SK-N-MC (cell line): Measurements from ENCODE around the gene RPRM.

ENCODE experiments used
- DNase-seq: peaks from one replicate; pipeline ENCODE4 v3.0.0-alpha.2; 2011; ENCODE audit warnings: low read depth, low spot score
- H3K27ac ChIP-seq: fragments of 200-600 bp; sonication (generic); 2 replicates; pipeline ENCODE4 v1.5.1; 2016; ENCODE audit warnings: mixed run types
- H3K36me3 ChIP-seq: fragments of 200-600 bp; sonication (generic); 2 replicates; pipeline ENCODE4 v1.6.1; 2017; ENCODE audit warnings: antibody characterized with exemption, low read length, mixed read lengths; ENCODE audit not compliant: insufficient read depth
- H3K4me3 ChIP-seq: fragments of 200-600 bp; sonication (generic); 2 replicates; pipeline ENCODE4 v1.5.1; 2016
- H3K9ac ChIP-seq: fragments of 200-600 bp; sonication (generic); 2 replicates; pipeline ENCODE4 v1.8.0; 2017; ENCODE audit warnings: mixed run types, mixed read lengths; ENCODE audit not compliant: insufficient read length
- H3K9me3 ChIP-seq: fragments of 200-600 bp; sonication (generic); 2 replicates; pipeline ENCODE4 v1.6.1; 2017; ENCODE audit warnings: low read depth, mild to moderate bottlenecking, antibody characterized with exemption, low read length, moderate library complexity, mixed read lengths
- EZH2 ChIP-seq: fragments of 200-600 bp; sonication (generic); IDR thresholded peaks from one replicate; pipeline ENCODE4 v1.6.1; 2017; ENCODE audit warnings: antibody characterized with exemption
- FOXP2 ChIP-seq: optimal IDR thresholded peaks from 2 replicates; pipeline ENCODE3; 2011; ENCODE audit warnings: mild to moderate bottlenecking, moderate library complexity; ENCODE audit not compliant: insufficient read depth; ENCODE audit errors: extremely low read length, control extremely low read depth
- POLR2AphosphoS5 ChIP-seq: IDR thresholded peaks from 2 replicates; pipeline ENCODE4 v1.6.1; 2012; ENCODE audit warnings: mild to moderate bottlenecking, low read depth, low read length, borderline replicate concordance

Gene RPRM

GRCh38 chr2:153433403-153433802 is 45.2 kb downstream of the RPRM start:
- TF ChIP-seq FOXP2 (no peak), EZH2 (no peak), POLR2AphosphoS5 (no peak)
- no peak for DNase-seq
- H3K27ac ChIP-seq, result no peak overlapping the region
- no peak overlapping the region for H3K9ac ChIP-seq
- H3K9me3 ChIP-seq, result no peaks in the 10 kb centered on the region
- H3K4me3 ChIP-seq, result no peak overlapping the region
- no peaks in the 10 kb centered on the region for H3K36me3 ChIP-seq

GRCh38 chr2:153432381-153432780 is 46.2 kb downstream of the RPRM start:
- H3K4me3 ChIP-seq, result no peak overlapping the region
- no peak overlapping the region for H3K27ac ChIP-seq
- TF ChIP-seq POLR2AphosphoS5 (no peak), EZH2 (no peak), FOXP2 (no peak)
- H3K36me3 ChIP-seq, result no peaks in the 10 kb centered on the region
- DNase-seq, result no peak
- no peak overlapping the region for H3K9ac ChIP-seq
- H3K9me3 ChIP-seq, result no peaks in the 10 kb centered on the region

GRCh38 chr2:153431114-153431513 is 47.4 kb downstream of the RPRM start:
- Histone ChIP-seq H3K9me3 (no peaks in the 10 kb centered on the region), H3K9ac (no peak overlapping the region), H3K36me3 (no peaks in the 10 kb centered on the region), H3K27ac (no peak overlapping the region), H3K4me3 (no peak overlapping the region)
- DNase-seq, result no peak
- TF ChIP-seq FOXP2, result no peak
